ENCODE results near the gene IFNLR1.
"Not testable (repeated sequence)": the region's sequence is repeated elsewhere in the genome, so short reads cannot be mapped to it uniquely, and the experiment has no call there.

Gene IFNLR1

GRCh38 chr1:24221246-24221645 lies 34.2 kb upstream of the IFNLR1 start:
- H3K9ac ChIP-seq (ENCODE audit: low read length) = no peak overlapping the region
- H3K4me1 ChIP-seq (ENCODE audit: control insufficient read depth, insufficient read depth, low read length) = peaks cover 3% of the 10 kb centered on the region; the same call in 1 of the 2 replicates
- no peak overlapping the region for H3K27ac ChIP-seq (ENCODE audit: low read depth, low read length)
- no peaks in the 10 kb centered on the region for H3K27me3 ChIP-seq (ENCODE audit: control insufficient read depth, insufficient read depth, low read length)
- H3K4me3 ChIP-seq (ENCODE audit: low read depth, low read length) = no peak overlapping the region
- H3K9me3 ChIP-seq (ENCODE audit: control insufficient read depth, insufficient read depth, low read depth, low read length) = no peaks in the 10 kb centered on the region
- H3K36me3 ChIP-seq (ENCODE audit: control insufficient read depth, insufficient read depth, low read length) = no peaks in the 10 kb centered on the region

DNA sequence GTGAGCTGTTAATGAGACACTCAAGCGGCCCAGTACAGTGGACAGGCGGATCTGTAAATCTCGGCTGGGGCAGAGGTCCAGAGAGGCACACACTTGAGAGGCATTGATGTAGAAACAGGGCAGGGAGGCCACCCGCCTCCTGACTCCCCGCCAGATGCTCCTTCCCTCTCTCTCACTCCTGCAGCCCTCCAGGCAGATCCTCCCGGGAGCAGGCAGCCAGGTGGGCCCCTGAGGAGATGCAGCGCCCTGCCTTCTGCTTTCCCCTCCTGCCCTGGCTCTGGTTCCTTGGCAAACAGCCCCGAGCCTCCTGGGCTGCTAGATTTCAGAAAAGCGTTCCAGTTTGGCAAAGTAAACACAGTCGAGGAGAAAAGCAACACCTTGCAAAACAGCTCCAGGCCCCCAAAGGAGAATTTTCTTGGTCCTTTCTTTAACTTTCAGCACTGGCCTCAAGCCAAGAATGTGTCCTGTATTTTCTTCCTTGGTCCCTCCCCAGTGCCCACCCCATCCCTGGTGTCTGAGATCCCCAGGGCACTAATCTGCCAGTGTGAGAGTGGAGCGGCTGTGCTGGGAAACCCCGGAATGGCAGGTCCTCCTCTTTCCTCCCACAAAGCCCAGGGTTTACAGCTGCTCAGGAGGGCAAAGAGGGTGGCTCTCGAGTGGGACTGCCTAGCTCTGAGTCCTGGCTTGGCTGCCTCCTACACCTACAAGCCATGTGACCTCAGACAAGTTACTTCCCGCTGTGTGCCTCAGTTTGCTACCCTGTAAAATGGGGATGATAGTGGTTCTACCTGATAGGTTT lies 29.4 kb upstream of the IFNLR1 start:
- Histone ChIP-seq H3K4me3 (ENCODE audit: low read depth, low read length) (no peak overlapping the region), H3K36me3 (ENCODE audit: control insufficient read depth, insufficient read depth, low read length) (no peaks in the 10 kb centered on the region), H3K9ac (ENCODE audit: low read length) (no peak overlapping the region), H3K9me3 (ENCODE audit: control insufficient read depth, insufficient read depth, low read depth, low read length) (peaks cover 6% of the 10 kb centered on the region), H3K27ac (ENCODE audit: low read depth, low read length) (no peak overlapping the region), H3K4me1 (ENCODE audit: control insufficient read depth, insufficient read depth, low read length) (peaks cover 5% of the 10 kb centered on the region; the same call in 1 of the 2 replicates), H3K27me3 (ENCODE audit: control insufficient read depth, insufficient read depth, low read length) (no peaks in the 10 kb centered on the region)

DNA sequence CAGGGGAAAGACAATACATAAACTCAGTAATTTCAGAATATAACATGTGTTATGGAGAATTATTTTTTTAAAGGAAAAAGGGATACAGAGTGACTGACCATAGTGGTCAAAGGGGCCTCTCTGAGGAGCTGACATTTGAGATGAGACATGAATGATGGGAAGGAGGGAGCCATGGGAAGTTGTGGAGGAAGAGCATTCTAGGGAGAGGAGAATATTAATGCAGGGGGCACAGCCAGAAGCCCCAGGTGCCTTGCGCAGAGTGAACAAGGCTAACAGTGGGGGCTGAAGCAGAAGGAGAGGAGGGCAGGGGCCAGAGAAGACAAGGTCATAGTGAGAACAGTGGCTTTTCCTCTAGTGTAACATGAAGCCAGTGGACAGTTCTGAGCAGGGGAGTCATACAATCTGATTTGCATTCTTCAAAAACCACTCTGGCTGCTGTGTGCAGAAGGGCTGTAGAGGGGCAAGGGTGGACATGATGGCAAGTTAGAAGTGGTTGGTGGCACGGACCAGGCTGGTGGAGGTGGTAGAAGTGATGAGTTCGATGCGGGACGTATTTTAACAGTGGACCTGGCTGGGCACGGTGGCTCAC lies 28.2 kb upstream of the IFNLR1 start:
- Histone ChIP-seq H3K27ac (ENCODE audit: low read depth, low read length) (no peak overlapping the region), H3K36me3 (ENCODE audit: control insufficient read depth, insufficient read depth, low read length) (no peaks in the 10 kb centered on the region), H3K4me1 (ENCODE audit: control insufficient read depth, insufficient read depth, low read length) (peaks cover 5% of the 10 kb centered on the region; the same call in 1 of the 2 replicates), H3K9ac (ENCODE audit: low read length) (no peak overlapping the region), H3K9me3 (ENCODE audit: control insufficient read depth, insufficient read depth, low read depth, low read length) (peaks cover 6% of the 10 kb centered on the region), H3K27me3 (ENCODE audit: control insufficient read depth, insufficient read depth, low read length) (no peaks in the 10 kb centered on the region), H3K4me3 (ENCODE audit: low read depth, low read length) (no peak overlapping the region)

DNA sequence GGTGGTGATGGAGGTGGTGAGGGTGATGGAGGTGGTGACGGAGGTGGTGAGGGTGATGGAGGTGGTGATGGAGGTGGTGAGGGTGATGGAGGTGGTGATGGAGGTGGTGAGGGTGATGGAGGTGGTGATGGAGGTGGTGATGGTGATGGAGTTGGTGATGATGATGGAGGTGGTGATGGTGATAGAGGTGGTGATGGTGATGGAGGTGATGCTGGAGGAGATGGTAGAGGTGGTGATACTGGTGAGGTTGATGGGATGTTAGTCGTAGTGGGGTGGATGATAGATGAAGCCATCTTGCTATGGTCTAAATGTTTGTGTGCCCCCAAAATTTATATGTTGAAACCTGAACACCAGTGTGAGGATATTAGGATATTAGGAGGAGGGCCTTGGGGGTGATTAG lies 25.3 kb upstream of the IFNLR1 start:
- H3K4me1 ChIP-seq (ENCODE audit: control insufficient read depth, insufficient read depth, low read length) = peaks cover 5% of the 10 kb centered on the region; the same call in 1 of the 2 replicates
- no peaks in the 10 kb centered on the region for H3K27me3 ChIP-seq (ENCODE audit: control insufficient read depth, insufficient read depth, low read length)
- H3K9ac ChIP-seq (ENCODE audit: low read length) = no peak overlapping the region
- H3K36me3 ChIP-seq (ENCODE audit: control insufficient read depth, insufficient read depth, low read length) = no peaks in the 10 kb centered on the region
- peaks cover 6% of the 10 kb centered on the region for H3K9me3 ChIP-seq (ENCODE audit: control insufficient read depth, insufficient read depth, low read depth, low read length)
- no peak overlapping the region for H3K27ac ChIP-seq (ENCODE audit: low read depth, low read length)
- no peak overlapping the region for H3K4me3 ChIP-seq (ENCODE audit: low read depth, low read length)

- no peaks in the 10 kb centered on the region for H3K27me3 ChIP-seq (ENCODE audit: control insufficient read depth, insufficient read depth, low read length)
- H3K27ac ChIP-seq (ENCODE audit: low read depth, low read length) = no peak overlapping the region
- no peak overlapping the region for H3K9ac ChIP-seq (ENCODE audit: low read length)
- H3K4me1 ChIP-seq (ENCODE audit: control insufficient read depth, insufficient read depth, low read length) = 0 out of 2 replicates have a peak, but pooled peaks cover 2% of the 10 kb centered on the region
- no peaks in the 10 kb centered on the region for H3K36me3 ChIP-seq (ENCODE audit: control insufficient read depth, insufficient read depth, low read length)
- peaks cover 6% of the 10 kb centered on the region for H3K9me3 ChIP-seq (ENCODE audit: control insufficient read depth, insufficient read depth, low read depth, low read length)
- H3K4me3 ChIP-seq (ENCODE audit: low read depth, low read length) = no peak overlapping the region
Measured at GRCh38 chr1:24210195-24210627, 23.1 kb upstream of the IFNLR1 start.

GRCh38 chr1:24209097-24209496 lies 22.0 kb upstream of the IFNLR1 start:
- H3K27me3 ChIP-seq (ENCODE audit: control insufficient read depth, insufficient read depth, low read length) = no peaks in the 10 kb centered on the region
- no peak overlapping the region for H3K27ac ChIP-seq (ENCODE audit: low read depth, low read length)
- H3K9ac ChIP-seq (ENCODE audit: low read length) = no peak overlapping the region
- 0 out of 2 replicates have a peak, but pooled peaks cover 2% of the 10 kb centered on the region for H3K4me1 ChIP-seq (ENCODE audit: control insufficient read depth, insufficient read depth, low read length)
- no peaks in the 10 kb centered on the region for H3K36me3 ChIP-seq (ENCODE audit: control insufficient read depth, insufficient read depth, low read length)
- H3K4me3 ChIP-seq (ENCODE audit: low read depth, low read length) = no peak overlapping the region
- H3K9me3 ChIP-seq (ENCODE audit: control insufficient read depth, insufficient read depth, low read depth, low read length) = peaks cover 6% of the 10 kb centered on the region

DNA sequence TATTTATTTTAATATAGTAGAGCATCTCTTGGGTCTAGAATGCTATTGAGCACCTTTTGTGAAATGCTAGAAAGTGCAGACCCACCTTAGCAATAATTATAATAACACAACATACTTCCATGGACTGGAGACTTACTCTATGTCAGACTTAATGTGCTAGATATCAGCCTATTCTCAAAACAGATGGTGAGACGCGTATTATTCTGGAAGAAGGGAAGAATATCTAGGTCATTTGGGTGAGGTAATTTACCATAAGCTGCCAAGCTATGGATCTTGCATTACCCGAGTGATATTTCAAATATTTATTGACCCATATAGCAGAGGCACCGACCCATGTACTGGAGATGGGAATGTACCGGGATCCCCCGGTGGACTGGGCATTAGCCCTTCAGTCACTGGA lies 20.6 kb upstream of the IFNLR1 start:
- Histone ChIP-seq H3K4me1 (ENCODE audit: control insufficient read depth, insufficient read depth, low read length) (peaks cover 7% of the 10 kb centered on the region; the same call in 1 of the 2 replicates), H3K9me3 (ENCODE audit: control insufficient read depth, insufficient read depth, low read depth, low read length) (peaks cover 6% of the 10 kb centered on the region), H3K4me3 (ENCODE audit: low read depth, low read length) (no peak overlapping the region), H3K27me3 (ENCODE audit: control insufficient read depth, insufficient read depth, low read length) (no peaks in the 10 kb centered on the region), H3K36me3 (ENCODE audit: control insufficient read depth, insufficient read depth, low read length) (no peaks in the 10 kb centered on the region), H3K9ac (ENCODE audit: low read length) (no peak overlapping the region), H3K27ac (ENCODE audit: low read depth, low read length) (no peak overlapping the region)

DNA sequence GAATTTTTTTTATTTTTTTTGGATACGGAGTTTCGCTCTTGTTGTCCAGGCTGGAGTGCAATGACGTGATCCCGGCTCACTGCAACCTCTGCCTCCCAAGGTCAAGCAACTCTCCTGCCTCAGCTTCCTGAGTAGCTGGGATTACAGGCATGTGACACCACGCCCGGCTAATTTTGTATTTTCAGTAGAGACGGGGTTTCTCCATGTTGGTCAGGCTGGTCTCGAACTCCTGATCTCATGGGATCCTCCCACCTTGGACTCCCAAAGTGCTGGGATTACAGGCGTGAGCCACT lies 20.3 kb upstream of the IFNLR1 start:
- not testable (repeated sequence) for H3K4me1 ChIP-seq (ENCODE audit: control insufficient read depth, insufficient read depth, low read length); H3K36me3 ChIP-seq (ENCODE audit: control insufficient read depth, insufficient read depth, low read length); H3K4me3 ChIP-seq (ENCODE audit: low read depth, low read length); H3K9me3 ChIP-seq (ENCODE audit: control insufficient read depth, insufficient read depth, low read depth, low read length); H3K27me3 ChIP-seq (ENCODE audit: control insufficient read depth, insufficient read depth, low read length); H3K27ac ChIP-seq (ENCODE audit: low read depth, low read length); H3K9ac ChIP-seq (ENCODE audit: low read length)

- Histone ChIP-seq H3K9ac (ENCODE audit: low read length) (no peak overlapping the region), H3K36me3 (ENCODE audit: control insufficient read depth, insufficient read depth, low read length) (no peaks in the 10 kb centered on the region), H3K27me3 (ENCODE audit: control insufficient read depth, insufficient read depth, low read length) (no peaks in the 10 kb centered on the region), H3K27ac (ENCODE audit: low read depth, low read length) (no peak overlapping the region), H3K4me1 (ENCODE audit: control insufficient read depth, insufficient read depth, low read length) (peaks cover 7% of the 10 kb centered on the region; the same call in 1 of the 2 replicates), H3K9me3 (ENCODE audit: control insufficient read depth, insufficient read depth, low read depth, low read length) (no peaks in the 10 kb centered on the region), H3K4me3 (ENCODE audit: low read depth, low read length) (no peak overlapping the region)
Measured at GRCh38 chr1:24206516-24207394, 19.7 kb upstream of the IFNLR1 start.

GRCh38 chr1:24206083-24206464 lies 19.0 kb upstream of the IFNLR1 start:
- no peak overlapping the region for H3K9ac ChIP-seq (ENCODE audit: low read length)
- no peaks in the 10 kb centered on the region for H3K9me3 ChIP-seq (ENCODE audit: control insufficient read depth, insufficient read depth, low read depth, low read length)
- no peaks in the 10 kb centered on the region for H3K36me3 ChIP-seq (ENCODE audit: control insufficient read depth, insufficient read depth, low read length)
- peaks cover 7% of the 10 kb centered on the region; the same call in 1 of the 2 replicates for H3K4me1 ChIP-seq (ENCODE audit: control insufficient read depth, insufficient read depth, low read length)
- no peak overlapping the region for H3K27ac ChIP-seq (ENCODE audit: low read depth, low read length)
- H3K27me3 ChIP-seq (ENCODE audit: control insufficient read depth, insufficient read depth, low read length) = no peaks in the 10 kb centered on the region
- no peak overlapping the region for H3K4me3 ChIP-seq (ENCODE audit: low read depth, low read length)

All from HUES6 (cell line).